ENCODE measurements around the gene RXRB.
A peak's percentile ranks its signal among the peaks of the same experiment; 100 is the strongest.

RXRB gene

DNA sequence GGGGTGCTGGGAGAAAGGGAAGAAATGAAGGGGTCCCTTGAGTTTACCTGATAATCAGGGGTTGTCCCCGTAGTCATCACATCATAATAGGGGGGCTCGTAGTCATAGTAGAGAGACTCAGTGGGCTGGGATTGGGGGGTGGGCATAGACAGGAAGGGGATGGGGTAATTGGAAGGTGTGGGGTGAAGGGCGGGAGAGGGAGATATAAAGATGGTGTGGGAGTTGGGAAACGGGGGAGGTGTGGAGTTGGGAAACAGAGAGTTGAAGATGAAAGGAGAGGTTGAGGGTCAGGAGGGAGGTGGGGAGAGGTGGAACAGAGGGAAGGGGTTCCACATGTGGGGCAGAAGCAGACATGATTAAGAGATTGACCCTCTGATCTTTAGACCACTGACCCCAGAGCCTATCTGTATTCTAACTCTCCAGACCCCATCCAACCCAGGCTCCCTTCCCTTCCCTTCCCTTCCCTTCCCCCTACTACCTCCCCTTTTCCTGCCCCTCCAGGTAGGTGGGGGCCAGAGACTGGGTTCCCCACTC lies 14.7 kb downstream of the RXRB start:
- Mint-ChIP-seq H3K9me3 (no peaks in the 10 kb centered on the region), H3K36me3 (ENCODE audit: low read depth) (peaks cover 10% of the 10 kb centered on the region), H3K27me3 (ENCODE audit: low read depth) (peaks cover 17% of the 10 kb centered on the region), H3K4me1 (peaks cover 5% of the 10 kb centered on the region), H3K4me3 (no peak overlapping the region), H3K27ac (no peak overlapping the region)
- TF ChIP-seq, protein P1, sequence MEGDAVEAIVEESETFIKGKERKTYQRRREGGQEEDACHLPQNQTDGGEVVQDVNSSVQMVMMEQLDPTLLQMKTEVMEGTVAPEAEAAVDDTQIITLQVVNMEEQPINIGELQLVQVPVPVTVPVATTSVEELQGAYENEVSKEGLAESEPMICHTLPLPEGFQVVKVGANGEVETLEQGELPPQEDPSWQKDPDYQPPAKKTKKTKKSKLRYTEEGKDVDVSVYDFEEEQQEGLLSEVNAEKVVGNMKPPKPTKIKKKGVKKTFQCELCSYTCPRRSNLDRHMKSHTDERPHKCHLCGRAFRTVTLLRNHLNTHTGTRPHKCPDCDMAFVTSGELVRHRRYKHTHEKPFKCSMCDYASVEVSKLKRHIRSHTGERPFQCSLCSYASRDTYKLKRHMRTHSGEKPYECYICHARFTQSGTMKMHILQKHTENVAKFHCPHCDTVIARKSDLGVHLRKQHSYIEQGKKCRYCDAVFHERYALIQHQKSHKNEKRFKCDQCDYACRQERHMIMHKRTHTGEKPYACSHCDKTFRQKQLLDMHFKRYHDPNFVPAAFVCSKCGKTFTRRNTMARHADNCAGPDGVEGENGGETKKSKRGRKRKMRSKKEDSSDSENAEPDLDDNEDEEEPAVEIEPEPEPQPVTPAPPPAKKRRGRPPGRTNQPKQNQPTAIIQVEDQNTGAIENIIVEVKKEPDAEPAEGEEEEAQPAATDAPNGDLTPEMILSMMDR (IDR thresholded peaks at IDR 0.05; ENCODE audit: unreplicated experiment in 3 of 3), result no peak

DNA sequence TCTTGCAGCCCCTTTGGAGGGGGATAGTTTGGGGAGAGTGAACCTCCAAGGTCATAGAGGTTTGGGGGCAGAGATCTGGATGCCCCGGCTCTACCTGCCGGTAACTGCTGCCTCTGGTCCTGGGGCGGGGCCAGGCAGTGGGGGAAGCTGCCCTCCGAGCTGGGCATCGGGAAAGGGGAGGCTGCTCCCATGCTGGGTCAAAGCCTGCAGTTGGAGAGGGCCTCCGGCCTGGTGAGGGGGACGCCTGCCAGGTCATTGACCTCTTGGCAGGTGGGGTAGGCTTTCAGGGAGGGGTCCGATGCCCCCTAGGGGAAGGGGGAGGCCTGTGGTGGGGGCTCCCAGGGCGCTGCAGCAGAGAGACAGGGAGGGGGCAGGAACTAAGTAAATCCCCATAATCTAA lies 15.3 kb downstream of the RXRB start:
- Mint-ChIP-seq H3K9me3 (no peaks in the 10 kb centered on the region), H3K4me1 (peaks cover under 1% of the 10 kb centered on the region), H3K36me3 (ENCODE audit: low read depth) (peaks cover 10% of the 10 kb centered on the region), H3K27me3 (ENCODE audit: low read depth) (peaks cover 11% of the 10 kb centered on the region), H3K27ac (no peak overlapping the region), H3K4me3 (no peak overlapping the region)
- TF ChIP-seq, protein P1 (IDR thresholded peaks at IDR 0.05; ENCODE audit: unreplicated experiment in 3 of 3), result no peak

DNA sequence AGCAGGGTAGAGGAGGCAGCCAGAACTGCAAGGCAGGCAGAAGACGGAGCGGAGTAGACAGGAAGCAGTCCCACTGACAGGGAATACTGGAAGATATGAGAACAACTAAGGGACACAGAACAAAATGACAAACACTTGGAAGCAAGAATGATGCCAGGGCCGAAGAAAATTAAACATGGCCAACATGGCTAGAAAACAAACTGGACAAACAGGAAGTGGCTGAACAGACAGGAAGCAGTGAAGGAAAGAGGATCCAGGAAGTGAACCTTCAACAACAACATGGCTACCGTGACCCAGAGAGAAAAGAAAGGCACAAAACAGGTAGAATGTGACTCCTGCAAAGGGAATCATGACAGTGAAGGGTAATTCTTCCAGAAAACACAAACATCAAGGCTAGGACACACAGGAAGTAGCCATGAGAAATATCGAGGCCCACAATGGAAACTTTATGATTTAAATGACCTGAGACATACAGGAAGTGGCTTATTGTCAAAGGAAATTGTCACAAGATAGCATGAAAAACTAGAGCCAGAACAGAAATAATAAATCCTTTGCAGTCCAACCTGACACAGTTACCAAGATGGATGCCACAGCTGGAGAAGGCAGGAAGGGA lies 17.3 kb downstream of the RXRB start:
- H3K9me3 Mint-ChIP-seq, result no peaks in the 10 kb centered on the region
- no peak overlapping the region for H3K4me3 Mint-ChIP-seq
- peaks cover 10% of the 10 kb centered on the region for H3K36me3 Mint-ChIP-seq (ENCODE audit: low read depth)
- peaks cover 13% of the 10 kb centered on the region for H3K27me3 Mint-ChIP-seq (ENCODE audit: low read depth)
- peak overlapping the region in 1 of 3 experiments; percentile 24 for H3K27ac Mint-ChIP-seq
- H3K4me1 Mint-ChIP-seq, result no peaks in the 10 kb centered on the region
- TF ChIP-seq, protein P1 (IDR thresholded peaks at IDR 0.05; ENCODE audit: unreplicated experiment in 3 of 3), result no peak

DNA sequence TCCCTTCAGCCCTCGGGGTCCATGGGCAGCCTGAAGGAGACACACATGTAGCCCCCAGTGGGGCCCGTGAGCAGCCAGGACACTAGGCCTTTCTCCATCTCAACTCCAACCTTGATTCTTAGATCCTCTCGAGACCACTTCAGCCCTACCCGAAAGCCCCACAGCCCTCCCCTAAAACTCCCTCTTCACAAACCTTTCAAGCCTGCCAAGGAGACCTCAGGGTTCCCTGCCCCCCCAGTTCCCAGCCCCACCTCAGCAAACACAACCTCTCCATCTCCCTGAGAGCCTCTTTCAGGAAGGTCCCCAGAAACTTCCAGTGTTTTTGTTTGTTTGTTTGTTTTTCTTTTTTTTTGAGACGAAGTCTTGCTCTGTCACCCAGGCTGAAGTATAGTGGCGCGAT lies 19.3 kb downstream of the RXRB start:
- TF ChIP-seq, protein P1 (IDR thresholded peaks at IDR 0.05; ENCODE audit: unreplicated experiment in 3 of 3), result no peak
- no peak overlapping the region for H3K4me3 Mint-ChIP-seq
- peaks cover 10% of the 10 kb centered on the region for H3K36me3 Mint-ChIP-seq (ENCODE audit: low read depth)
- peaks cover 9% of the 10 kb centered on the region for H3K27me3 Mint-ChIP-seq (ENCODE audit: low read depth)
- no peak overlapping the region for H3K27ac Mint-ChIP-seq
- H3K4me1 Mint-ChIP-seq, result no peaks in the 10 kb centered on the region
- no peaks in the 10 kb centered on the region for H3K9me3 Mint-ChIP-seq

DNA sequence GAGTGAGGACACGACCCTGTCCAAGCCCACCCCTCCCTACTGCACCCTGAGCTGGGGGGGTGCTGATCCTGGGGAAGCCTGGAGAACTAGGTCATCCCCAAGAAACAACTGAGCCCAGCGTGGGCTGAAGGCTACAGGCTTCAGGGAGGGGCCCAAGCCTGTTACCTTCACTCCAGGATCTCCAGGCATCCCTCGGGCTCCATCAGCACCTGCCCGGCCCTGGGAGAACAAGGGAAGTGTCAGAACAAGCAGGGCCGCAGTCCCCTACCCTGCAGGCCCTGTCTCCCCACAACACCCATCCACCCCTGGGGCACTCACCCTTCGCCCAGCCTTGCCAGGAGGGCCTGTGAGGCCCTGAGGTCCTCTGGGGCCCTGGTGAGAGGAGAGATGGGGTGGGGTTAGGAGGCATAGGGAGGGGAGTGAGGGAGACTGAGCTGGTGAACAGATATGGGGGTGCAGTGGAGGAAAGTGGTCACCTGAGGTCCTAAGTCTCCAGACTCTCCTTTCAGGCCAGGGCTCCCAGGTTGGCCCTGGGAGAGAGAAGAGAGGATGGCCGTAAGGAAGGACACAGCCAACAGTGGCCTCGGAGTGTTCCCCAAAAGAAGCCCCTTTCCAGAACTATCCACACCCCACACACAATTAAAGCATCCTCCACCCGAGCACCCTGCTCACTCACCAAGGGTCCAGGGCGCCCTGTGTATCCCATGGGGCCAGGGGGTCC lies 21.6 kb downstream of the RXRB start:
- Mint-ChIP-seq H3K4me3 (no peak overlapping the region), H3K36me3 (ENCODE audit: low read depth) (peaks cover 3% of the 10 kb centered on the region), H3K27me3 (ENCODE audit: low read depth) (peaks cover 15% of the 10 kb centered on the region), H3K9me3 (no peaks in the 10 kb centered on the region), H3K27ac (no peak overlapping the region), H3K4me1 (no peaks in the 10 kb centered on the region)
- TF ChIP-seq, protein P1 (IDR thresholded peaks at IDR 0.05; ENCODE audit: unreplicated experiment in 3 of 3), result no peak

Measured in nephron (organoid).